Cardiac septum (tissue), 1 donor: ENCODE results near the gene C1GALT1C1. TPM values are rescaled to one million over a fixed set of nuclear protein-coding genes. Genes with fewer than 3 reads are reported as not detected.

Experiments used
- DNase-seq: peaks from one replicate; pipeline ENCODE4 v3.0.0-alpha.2; 2020; ENCODE audit warnings: low spot score
- intact Hi-C: fragments of 100-400 bp; cut with DNase I; formaldehyde crosslinking; loops from one replicate; pipeline ENCODE4 v1.14.0; 2022
- total RNA-seq: library from RNA; stranded (reverse); fragmentation: NEBNext Ultra II Directional; extraction: Animal tissue kit (Norgen Biotek cat#: 25700); gene quantifications from one replicate; pipeline ENCODE4 v1.2.1, GENCODE V29; 2021
- donor health status: DM: no; HTN: no; CAD: no.

C1GALT1C1 gene
- total RNA-seq, 1 donor from 2014 or later = 15.5 TPM

DNA sequence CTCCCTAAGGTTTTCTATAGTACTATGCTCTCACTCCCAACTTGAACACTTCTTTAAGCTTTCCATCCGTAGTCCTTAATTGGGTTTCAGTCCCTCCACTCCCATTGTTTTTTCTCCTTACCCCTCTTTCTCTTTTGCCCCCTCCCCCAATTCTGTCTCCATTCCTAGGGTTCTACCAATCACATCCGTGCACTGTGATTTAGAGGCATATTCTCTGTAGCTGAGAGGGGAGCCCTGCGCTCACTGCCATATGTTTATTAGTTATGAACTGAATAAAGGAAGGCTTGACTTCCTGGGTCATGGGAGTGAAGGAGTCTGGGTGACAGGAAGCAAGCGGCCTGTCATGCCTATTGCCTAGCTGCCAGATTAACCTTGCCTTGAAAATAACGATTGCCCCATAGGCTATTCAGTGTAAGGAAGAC lies 25.5 kb downstream of the C1GALT1C1 start:
- DNase-seq = no peak

DNA sequence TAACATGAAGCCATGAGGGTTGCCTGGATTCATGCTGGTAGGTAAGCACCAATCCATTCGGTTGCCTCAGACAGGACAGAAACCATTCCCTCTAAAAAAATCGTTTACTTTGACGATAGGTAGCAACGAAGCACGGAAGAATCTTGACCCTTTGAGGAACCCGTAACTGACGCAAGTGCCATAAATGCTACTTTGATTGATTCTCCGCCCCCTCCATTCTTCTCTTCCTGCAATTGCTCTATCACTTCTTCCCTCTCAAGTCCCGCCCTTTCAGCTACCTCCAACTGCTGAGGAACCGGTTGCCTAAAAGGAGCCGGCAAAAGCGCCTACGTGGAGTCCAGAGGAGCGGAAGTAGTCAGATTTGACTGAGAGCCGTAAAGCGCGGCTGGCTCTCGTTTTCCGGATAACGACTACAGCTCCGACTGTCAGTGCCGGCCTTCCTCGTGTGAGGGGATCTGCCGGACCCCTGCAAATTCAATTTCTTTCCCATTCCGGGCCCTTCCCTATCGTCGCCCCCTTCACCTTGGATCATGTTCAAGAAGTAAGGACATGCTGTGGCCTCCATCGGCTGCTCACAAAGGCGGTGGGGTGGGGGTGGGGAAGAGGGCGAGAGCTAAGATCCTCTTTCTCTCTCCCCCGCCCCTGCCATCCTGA lies 26.0 kb downstream of the C1GALT1C1 start, which contains the start of gene MCTS1:
Gene MCTS1 (plus strand): TSS at position 395 of the 654 bp plus-strand sequence. CDS start 136 bp downstream, at position 531.
- DNase-seq = peak; percentile 90
- intact Hi-C loops = loop anchor here (1.0 kb wide), 1 partner anchor 42 kb away; no protein-coding TSS in a partner anchor

More for the DNA sequence above, 25.5 kb downstream of the C1GALT1C1 start:
- intact Hi-C loops = loop anchor here (1.0 kb wide), 1 partner anchor 42 kb away; no protein-coding TSS in a partner anchor

DNA sequence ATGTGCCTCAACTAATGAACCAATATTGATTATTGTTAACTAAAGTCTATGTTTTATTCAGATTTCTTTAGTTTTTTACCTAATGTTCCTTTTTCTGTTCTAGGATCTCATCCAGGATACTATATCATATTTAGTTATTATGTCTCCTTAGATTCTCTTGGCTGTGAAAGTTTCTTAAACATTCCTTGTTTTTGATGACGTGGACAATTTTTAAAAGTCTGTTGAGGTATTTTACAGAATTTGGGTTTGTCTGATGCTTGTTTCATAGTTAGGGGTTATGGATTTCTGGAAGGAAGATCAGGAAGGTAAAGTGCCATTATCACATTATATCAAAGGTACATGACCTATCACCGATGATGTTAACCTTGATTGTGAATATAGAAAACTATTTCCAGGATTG lies 44.2 kb downstream of the C1GALT1C1 start:
- intact Hi-C loops = no loop called here

More for the DNA sequence above, 44.2 kb downstream of the C1GALT1C1 start:
- DNase-seq = no peak

Other genes with a start within 250 kb of the C1GALT1C1 start
- gene LAMP2, start 160.8 kb downstream of the C1GALT1C1 start, total RNA-seq = 62.1 TPM
- gene CUL4B, start 69.1 kb downstream of the C1GALT1C1 start, total RNA-seq = 17.9 TPM
- 26.7 TPM for gene MCTS1, start 26.0 kb downstream of the C1GALT1C1 start, total RNA-seq
- gene CT47B1, start 245.8 kb upstream of the C1GALT1C1 start, total RNA-seq = not detected